Tibial nerve (tissue), 4 donors: ENCODE data around the gene QRFP. TPM values are rescaled to one million over a fixed set of nuclear protein-coding genes. Genes with fewer than 3 reads are reported as not detected.

ENCODE experiments used
- DNase-seq, 2 donors: peaks; one replicate each; pipeline ENCODE4 v3.0.0-alpha.2; 2019; ENCODE audit warnings: low spot score in 2 of 2
- H3K27ac ChIP-seq, 4 donors: fragments of 200-600 bp; sonication (generic) in 3 of 4; one replicate each; pipeline ENCODE4 v1.5.1; 2017 to 2019; ENCODE audit warnings: mild to moderate bottlenecking in 1 of 4
- H3K27me3 ChIP-seq, 2 donors: fragments of 200-600 bp; sonication (generic) in 1 of 2; one replicate each; pipeline versions ENCODE4 v1.5.1 to v1.6.0; 2017 to 2019
- H3K36me3 ChIP-seq, 3 donors: fragments of 200-600 bp; sonication (generic); one replicate each; pipeline ENCODE4 v1.5.1; 2018 to 2019
- H3K4me1 ChIP-seq, 4 donors: fragments of 200-600 bp; sonication (generic) in 3 of 4; one replicate each; pipeline ENCODE4 v1.5.1; 2017 to 2019
- H3K4me3 ChIP-seq, 4 donors: fragments of 200-600 bp; sonication (generic) in 3 of 4; one replicate each; pipeline ENCODE4 v1.5.1; 2017 to 2019; ENCODE audit warnings: mild to moderate bottlenecking in 1 of 4, moderate library complexity in 1 of 4
- H3K9me3 ChIP-seq, 4 donors: fragments of 200-600 bp; sonication (generic) in 3 of 4; one replicate each; pipeline ENCODE4 v1.5.1; 2017 to 2019
- EP300 ChIP-seq, 2 donors: sonication (generic); formaldehyde crosslinking; IDR thresholded peaks; one replicate each; pipeline ENCODE4 v1.6.1; 2017; ENCODE audit warnings: antibody characterized with exemption in 2 of 2, mild to moderate bottlenecking in 1 of 2
- POLR2A ChIP-seq, 2 donors: fragments of 450-650 bp; IDR thresholded peaks; one replicate each; pipeline ENCODE4 v1.6.1; 2017; ENCODE audit warnings: antibody characterized with exemption in 2 of 2, mild to moderate bottlenecking in 2 of 2, moderate library complexity in 2 of 2
- WGBS, 2 donors: methylation state at CpG; one replicate each; pipeline ENCODE4 v1.1.5; 2018; 5-methylcytosine and 5-hydroxymethylcytosine counted together
- total RNA-seq, 4 donors: library from RNA; depleted of rRNA; stranded (reverse); fragments of >200 nt; gene quantifications; one replicate each; pipeline ENCODE4 v1.1.0, GENCODE V29; 2016
- TF ChIP-seq, protein P1 (sequence below), 5 experiments: fragments of 200-600 bp in 3 of 5; fragments of 450-650 bp in 2 of 5; sonication (generic) in 3 of 5; IDR thresholded peaks; one replicate each; pipeline ENCODE4 v1.5.1; 2016 to 2019; ENCODE audit warnings: antibody characterized with exemption in 5 of 5, mild to moderate bottlenecking in 3 of 5, moderate library complexity in 2 of 5

QRFP gene
- total RNA-seq, 4 donors from 2014 or later: not detected

DNA sequence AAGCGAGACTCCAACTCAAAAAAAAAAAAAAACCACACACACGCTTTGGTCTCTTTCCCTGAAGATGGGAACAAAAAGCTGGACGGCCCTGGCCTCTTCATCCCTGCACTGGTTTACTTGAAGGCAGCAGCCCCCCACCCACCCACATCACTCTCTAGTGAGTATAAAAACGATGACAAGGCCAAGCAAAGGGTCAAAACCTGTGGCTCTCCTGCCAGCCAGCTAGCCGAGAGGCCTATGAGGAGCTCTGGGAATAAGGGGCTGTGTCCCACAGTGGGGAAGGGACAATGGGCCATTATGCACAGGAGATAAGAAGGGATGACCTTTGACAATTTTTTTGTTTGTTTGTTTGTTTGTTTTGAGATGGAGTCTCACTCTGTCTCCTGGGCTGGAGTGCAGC, 13.1 kb downstream of the QRFP start:
- WGBS, 2 donors: 59 to 68% methylated on average over 5 of the region's 5 CpGs
- Histone ChIP-seq H3K4me3 (no peak overlapping the region), H3K4me1 (no peaks in the 10 kb centered on the region), H3K36me3 (peaks cover 18 to 100% (median 46%) of the 10 kb centered on the region in 3 donors), H3K27me3 (no peaks in the 10 kb centered on the region), H3K9me3 (no peaks in the 10 kb centered on the region), H3K27ac (no peak overlapping the region)
- TF ChIP-seq POLR2A (IDR thresholded peaks at IDR 0.05): no peak
- TF ChIP-seq, protein P1, sequence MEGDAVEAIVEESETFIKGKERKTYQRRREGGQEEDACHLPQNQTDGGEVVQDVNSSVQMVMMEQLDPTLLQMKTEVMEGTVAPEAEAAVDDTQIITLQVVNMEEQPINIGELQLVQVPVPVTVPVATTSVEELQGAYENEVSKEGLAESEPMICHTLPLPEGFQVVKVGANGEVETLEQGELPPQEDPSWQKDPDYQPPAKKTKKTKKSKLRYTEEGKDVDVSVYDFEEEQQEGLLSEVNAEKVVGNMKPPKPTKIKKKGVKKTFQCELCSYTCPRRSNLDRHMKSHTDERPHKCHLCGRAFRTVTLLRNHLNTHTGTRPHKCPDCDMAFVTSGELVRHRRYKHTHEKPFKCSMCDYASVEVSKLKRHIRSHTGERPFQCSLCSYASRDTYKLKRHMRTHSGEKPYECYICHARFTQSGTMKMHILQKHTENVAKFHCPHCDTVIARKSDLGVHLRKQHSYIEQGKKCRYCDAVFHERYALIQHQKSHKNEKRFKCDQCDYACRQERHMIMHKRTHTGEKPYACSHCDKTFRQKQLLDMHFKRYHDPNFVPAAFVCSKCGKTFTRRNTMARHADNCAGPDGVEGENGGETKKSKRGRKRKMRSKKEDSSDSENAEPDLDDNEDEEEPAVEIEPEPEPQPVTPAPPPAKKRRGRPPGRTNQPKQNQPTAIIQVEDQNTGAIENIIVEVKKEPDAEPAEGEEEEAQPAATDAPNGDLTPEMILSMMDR (IDR thresholded peaks at IDR 0.05): no peak
- TF ChIP-seq EP300 (IDR thresholded peaks at IDR 0.05): no peak
- no peak for DNase-seq

DNA sequence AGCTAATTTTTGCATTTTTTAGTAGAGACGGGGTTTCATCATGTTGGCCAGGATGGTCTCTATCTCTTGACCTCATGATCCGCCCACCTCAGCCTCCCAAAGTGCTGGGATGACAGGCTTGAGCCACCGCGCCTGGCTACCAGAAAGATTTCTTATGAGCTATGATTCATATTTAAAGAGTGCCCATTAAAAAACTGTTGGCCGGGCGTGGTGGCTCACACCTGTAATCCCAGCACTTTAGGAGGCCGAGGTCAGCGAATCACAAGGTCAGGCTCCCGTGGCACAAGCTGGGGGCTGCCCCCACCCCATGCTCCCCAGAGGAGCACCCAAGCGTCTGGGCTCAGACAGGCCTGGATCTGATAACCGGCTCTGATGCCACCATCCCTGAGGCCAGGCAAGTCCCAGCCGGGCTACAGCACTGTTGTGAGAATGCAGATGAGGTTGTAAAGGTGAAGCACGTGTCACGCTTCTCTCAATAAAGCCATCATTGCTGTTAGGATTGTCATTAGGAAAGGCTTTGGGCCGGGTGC, 13.9 kb downstream of the QRFP start:
- H3K4me1 ChIP-seq: no peaks in the 10 kb centered on the region
- H3K27ac ChIP-seq: no peak overlapping the region
- no peak overlapping the region for H3K4me3 ChIP-seq
- H3K36me3 ChIP-seq: peaks cover 11 to 100% (median 46%) of the 10 kb centered on the region in 3 donors
- no peaks in the 10 kb centered on the region for H3K9me3 ChIP-seq
- DNase-seq: no peak
- WGBS, 2 donors: 83 to 85% methylated on average over 15 of the region's 15 CpGs
- TF ChIP-seq EP300 (IDR thresholded peaks at IDR 0.05): no peak
- no peaks in the 10 kb centered on the region for H3K27me3 ChIP-seq

DNA sequence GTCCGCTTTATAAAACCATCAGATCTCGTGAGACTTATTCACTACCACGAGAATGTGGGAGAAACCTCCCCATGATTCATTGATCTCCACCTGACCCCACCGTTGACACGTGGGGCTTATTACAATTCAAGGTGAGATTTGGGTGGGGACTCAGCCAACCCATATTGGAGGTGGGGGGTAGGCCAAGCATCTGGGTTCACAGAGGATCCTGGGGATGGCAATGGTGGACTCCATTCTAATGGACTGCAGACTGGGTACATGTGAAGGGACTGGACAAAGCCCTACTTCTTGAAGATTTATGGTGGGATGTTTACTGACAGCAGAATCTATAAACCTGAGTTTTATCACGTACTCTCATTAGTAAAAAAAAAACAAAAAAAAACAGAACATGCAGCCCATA, 15.1 kb downstream of the QRFP start:
- no peaks in the 10 kb centered on the region for H3K9me3 ChIP-seq
- TF ChIP-seq, protein P1 (IDR thresholded peaks at IDR 0.05): no peak
- no peak for TF ChIP-seq EP300 (IDR thresholded peaks at IDR 0.05)
- no peak for TF ChIP-seq POLR2A (IDR thresholded peaks at IDR 0.05)
- no peak overlapping the region for H3K4me3 ChIP-seq
- no peaks in the 10 kb centered on the region for H3K27me3 ChIP-seq
- 87 to 88% methylated on average over 6 of the region's 6 CpGs for WGBS, 2 donors
- H3K4me1 ChIP-seq: no peaks in the 10 kb centered on the region
- peaks cover 11 to 99% (median 40%) of the 10 kb centered on the region in 3 donors for H3K36me3 ChIP-seq
- H3K27ac ChIP-seq: no peak overlapping the region
- DNase-seq: no peak

DNA sequence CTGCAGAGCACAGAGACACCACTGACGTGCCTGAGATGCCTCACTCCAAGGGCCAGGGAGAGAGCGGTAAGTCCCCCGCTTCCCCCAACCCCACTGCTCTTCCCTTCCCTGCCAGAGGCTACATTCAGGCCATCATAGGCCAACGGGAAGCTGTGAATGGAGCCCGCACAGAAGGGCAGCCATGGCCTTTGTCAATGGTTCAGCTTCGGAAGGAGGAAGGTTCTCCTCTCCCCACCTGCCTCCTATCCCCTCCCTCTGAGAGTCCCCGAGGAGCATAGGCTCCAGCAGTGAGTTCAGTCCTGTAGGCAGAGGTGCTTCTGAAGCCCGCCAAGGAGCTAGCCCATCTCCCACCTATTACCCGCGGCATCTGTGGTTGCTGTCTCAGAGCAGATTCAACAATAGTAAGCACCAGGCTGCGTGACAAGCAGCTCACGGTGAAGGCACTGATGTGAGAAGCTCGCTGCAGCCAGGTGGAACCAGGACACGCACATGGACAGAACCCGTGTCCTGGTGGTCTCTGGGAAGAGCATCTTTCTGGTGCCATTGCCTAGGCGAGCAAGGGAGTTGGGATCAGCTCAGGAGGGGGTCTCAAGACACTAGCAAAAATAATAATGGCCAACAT, 15.9 kb downstream of the QRFP start:
- Histone ChIP-seq H3K4me1 (no peaks in the 10 kb centered on the region), H3K9me3 (no peaks in the 10 kb centered on the region), H3K27me3 (no peaks in the 10 kb centered on the region), H3K4me3 (no peak overlapping the region), H3K27ac (no peak overlapping the region), H3K36me3 (peaks cover 11 to 99% (median 38%) of the 10 kb centered on the region in 3 donors)
- 92 to 97% methylated on average over 16 of the region's 16 CpGs for WGBS, 2 donors
- TF ChIP-seq EP300 (IDR thresholded peaks at IDR 0.05): no peak
- TF ChIP-seq, protein P1 (IDR thresholded peaks at IDR 0.05): no peak
- no peak for TF ChIP-seq POLR2A (IDR thresholded peaks at IDR 0.05)
- DNase-seq: no peak

DNA sequence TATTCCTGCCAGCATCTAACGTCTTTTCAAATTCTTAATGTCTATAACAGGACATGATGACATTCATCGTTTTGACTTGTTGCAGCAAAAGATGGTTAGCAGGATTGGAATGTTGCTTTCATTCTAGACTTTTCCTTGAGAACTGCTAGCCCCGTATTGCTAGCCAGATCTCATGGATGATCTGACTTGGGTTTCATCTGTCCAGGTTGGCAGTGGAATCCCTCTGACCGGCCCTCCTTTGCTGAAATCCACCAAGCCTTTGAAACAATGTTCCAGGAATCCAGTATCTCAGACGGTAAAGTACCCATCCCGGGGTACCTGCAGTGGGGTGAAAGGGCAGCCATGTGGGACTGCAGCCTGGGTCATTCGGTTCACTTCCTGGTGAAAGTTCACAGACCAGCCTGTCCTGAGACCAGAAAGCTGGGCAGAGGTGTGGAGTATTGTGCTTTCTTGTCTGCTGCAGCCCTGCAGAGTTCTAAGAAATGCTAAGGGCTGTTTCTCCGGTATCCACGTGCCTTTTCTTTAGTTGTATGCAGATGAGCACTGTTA, 16.7 kb downstream of the QRFP start:
- Histone ChIP-seq H3K27ac (no peak overlapping the region), H3K9me3 (no peaks in the 10 kb centered on the region), H3K4me1 (no peaks in the 10 kb centered on the region), H3K27me3 (no peaks in the 10 kb centered on the region), H3K36me3 (peaks cover 11 to 99% (median 34%) of the 10 kb centered on the region in 3 donors), H3K4me3 (no peak overlapping the region)
- 90 to 91% methylated on average over 7 to 9 of the region's 9 CpGs for WGBS, 2 donors
- TF ChIP-seq, protein P1 (IDR thresholded peaks at IDR 0.05): no peak
- no peak for TF ChIP-seq POLR2A (IDR thresholded peaks at IDR 0.05)
- no peak for TF ChIP-seq EP300 (IDR thresholded peaks at IDR 0.05)
- DNase-seq: no peak
